ENCODE measurements around the gene IL2RG. TPM values are rescaled to one million over a fixed set of nuclear protein-coding genes. Genes with fewer than 3 reads are reported as not detected.

IL2RG gene
- total and polyA plus RNA-seq, 2 experiments from 2014 or later: 0.26 TPM; not detected in 1

DNA sequence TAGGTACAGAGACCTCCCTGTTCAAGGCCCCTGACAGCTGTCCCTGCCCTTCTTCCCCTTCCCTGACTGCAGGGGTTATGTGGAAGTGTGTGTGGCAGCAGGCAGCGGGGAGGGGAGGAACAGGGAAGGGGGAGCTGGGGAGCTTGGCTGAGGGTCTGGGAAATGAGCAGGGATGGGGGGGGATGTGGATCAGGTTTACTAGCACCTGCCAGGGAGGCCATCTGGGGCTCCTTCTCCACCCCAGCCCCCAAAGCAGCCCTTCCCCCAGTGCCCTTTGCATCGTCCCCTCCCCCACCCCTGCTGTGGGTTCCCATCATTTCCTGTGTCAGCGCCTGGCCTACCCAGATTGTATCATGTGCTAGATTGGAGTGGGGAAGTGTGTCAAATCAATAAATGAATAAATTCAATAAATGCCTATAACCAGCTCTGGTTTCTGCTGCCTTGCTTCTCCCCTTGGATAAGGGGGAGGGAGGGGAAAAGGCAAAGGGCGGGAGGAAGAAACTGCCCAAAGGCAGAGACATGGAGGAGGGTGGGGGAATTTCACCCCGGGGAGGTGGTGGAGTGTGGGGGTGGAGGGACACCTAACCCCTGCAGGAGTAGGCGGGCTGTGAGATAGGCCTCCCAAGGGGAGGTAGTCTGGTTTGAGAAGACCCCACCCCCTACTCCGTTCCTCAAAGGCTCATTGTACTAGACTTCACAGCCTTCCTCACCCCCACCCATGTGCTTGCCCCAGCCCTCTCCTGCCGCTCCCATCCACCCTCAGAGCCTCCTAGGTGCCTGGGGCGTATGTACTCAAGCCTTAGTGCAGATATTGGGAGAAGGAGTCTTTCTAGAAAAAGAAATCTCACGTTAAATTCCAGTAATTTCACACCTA lies 8.0 kb downstream of the IL2RG start:
- Mint-ChIP-seq H3K4me1 (peaks cover 54% of the 10 kb centered on the region), H3K27me3 (ENCODE audit: insufficient read depth, low read depth, poor library complexity) (peaks cover 6% of the 10 kb centered on the region), H3K27ac (peak overlapping the region; percentile 83), H3K36me3 (ENCODE audit: low read depth) (peaks cover 10% of the 10 kb centered on the region; the same call in 1 of the 3 replicates), H3K4me3 (peak overlapping the region; percentile 68), H3K9me3 (no peaks in the 10 kb centered on the region)
- Histone ChIP-seq H3F3A (replicated peaks; ENCODE audit: low read depth) (peaks cover 5% of the 10 kb centered on the region; the same call in 1 of the 2 replicates), H3K4me1 (ENCODE audit: insufficient read depth) (peaks cover 51% of the 10 kb centered on the region), H3K9me2 (ENCODE audit: insufficient read depth) (no peaks in the 10 kb centered on the region), H3K4me3 (peak overlapping the region; percentile 53), H3K27me3 (ENCODE audit: insufficient read depth) (no peaks in the 10 kb centered on the region), H3K27ac (ENCODE audit: low read depth) (peak overlapping the region; percentile 96), H3K4me2 (peak overlapping the region; percentile 80), H3K36me3 (ENCODE audit: insufficient read depth) (no peaks in the 10 kb centered on the region), H2AFZ (no peak overlapping the region), H4K20me1 (replicated peaks; ENCODE audit: insufficient read depth) (no peaks in the 10 kb centered on the region), H3K79me2 (replicated peaks; ENCODE audit: insufficient read depth) (0 out of 2 replicates have a peak, but pooled peaks cover 5% of the 10 kb centered on the region)
- ATAC-seq (peak; percentile 65), DNase-seq (ENCODE audit: low spot score) (peak; percentile 80)
- 0 out of 2 replicates have a peak, but pooled peaks have one; percentile 25 for TF ChIP-seq CREB1 (CRISPR knock-in tag; IDR thresholded peaks at IDR 0.05; ENCODE audit: low read depth)
- peak; percentile 21; the same call in 1 of the 2 replicates for TF ChIP-seq POLR2AphosphoS5 (IDR thresholded peaks at IDR 0.05; ENCODE audit: low read depth)
- no peak for TF ChIP-seq JUNB (IDR thresholded peaks at IDR 0.05; ENCODE audit: unreplicated experiment)
- TF ChIP-seq EZH2 (IDR thresholded peaks at IDR 0.05; ENCODE audit: low read depth, unreplicated experiment): no peak
- TF ChIP-seq, protein P1, sequence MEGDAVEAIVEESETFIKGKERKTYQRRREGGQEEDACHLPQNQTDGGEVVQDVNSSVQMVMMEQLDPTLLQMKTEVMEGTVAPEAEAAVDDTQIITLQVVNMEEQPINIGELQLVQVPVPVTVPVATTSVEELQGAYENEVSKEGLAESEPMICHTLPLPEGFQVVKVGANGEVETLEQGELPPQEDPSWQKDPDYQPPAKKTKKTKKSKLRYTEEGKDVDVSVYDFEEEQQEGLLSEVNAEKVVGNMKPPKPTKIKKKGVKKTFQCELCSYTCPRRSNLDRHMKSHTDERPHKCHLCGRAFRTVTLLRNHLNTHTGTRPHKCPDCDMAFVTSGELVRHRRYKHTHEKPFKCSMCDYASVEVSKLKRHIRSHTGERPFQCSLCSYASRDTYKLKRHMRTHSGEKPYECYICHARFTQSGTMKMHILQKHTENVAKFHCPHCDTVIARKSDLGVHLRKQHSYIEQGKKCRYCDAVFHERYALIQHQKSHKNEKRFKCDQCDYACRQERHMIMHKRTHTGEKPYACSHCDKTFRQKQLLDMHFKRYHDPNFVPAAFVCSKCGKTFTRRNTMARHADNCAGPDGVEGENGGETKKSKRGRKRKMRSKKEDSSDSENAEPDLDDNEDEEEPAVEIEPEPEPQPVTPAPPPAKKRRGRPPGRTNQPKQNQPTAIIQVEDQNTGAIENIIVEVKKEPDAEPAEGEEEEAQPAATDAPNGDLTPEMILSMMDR (conservative IDR thresholded peaks at IDR 0.05; ENCODE audit: low read depth in 2 of 2): no peak
- TF ChIP-seq, protein P2, sequence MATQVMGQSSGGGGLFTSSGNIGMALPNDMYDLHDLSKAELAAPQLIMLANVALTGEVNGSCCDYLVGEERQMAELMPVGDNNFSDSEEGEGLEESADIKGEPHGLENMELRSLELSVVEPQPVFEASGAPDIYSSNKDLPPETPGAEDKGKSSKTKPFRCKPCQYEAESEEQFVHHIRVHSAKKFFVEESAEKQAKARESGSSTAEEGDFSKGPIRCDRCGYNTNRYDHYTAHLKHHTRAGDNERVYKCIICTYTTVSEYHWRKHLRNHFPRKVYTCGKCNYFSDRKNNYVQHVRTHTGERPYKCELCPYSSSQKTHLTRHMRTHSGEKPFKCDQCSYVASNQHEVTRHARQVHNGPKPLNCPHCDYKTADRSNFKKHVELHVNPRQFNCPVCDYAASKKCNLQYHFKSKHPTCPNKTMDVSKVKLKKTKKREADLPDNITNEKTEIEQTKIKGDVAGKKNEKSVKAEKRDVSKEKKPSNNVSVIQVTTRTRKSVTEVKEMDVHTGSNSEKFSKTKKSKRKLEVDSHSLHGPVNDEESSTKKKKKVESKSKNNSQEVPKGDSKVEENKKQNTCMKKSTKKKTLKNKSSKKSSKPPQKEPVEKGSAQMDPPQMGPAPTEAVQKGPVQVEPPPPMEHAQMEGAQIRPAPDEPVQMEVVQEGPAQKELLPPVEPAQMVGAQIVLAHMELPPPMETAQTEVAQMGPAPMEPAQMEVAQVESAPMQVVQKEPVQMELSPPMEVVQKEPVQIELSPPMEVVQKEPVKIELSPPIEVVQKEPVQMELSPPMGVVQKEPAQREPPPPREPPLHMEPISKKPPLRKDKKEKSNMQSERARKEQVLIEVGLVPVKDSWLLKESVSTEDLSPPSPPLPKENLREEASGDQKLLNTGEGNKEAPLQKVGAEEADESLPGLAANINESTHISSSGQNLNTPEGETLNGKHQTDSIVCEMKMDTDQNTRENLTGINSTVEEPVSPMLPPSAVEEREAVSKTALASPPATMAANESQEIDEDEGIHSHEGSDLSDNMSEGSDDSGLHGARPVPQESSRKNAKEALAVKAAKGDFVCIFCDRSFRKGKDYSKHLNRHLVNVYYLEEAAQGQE (IDR thresholded peaks at IDR 0.05; ENCODE audit: unreplicated experiment): no peak

DNA sequence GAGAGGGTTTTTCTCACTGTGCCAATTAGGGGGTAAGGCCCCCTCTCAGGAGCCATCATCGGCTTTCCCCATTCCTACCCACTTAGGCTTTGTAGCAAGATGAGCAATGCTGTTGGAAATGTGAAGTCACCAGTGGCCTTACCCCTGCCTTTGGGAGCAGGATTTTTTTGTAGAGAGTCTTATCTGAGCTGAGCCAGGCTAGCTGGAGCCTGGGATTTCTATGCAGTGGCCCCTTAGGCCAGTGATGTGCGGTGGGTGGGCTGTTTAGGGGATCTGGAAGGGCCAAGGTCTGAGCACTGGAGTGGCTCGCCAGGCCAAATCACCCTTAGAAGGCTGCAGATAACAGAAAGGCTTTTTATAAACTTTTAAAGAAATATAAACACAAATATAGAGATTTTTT lies 9.1 kb downstream of the IL2RG start:
- Mint-ChIP-seq H3K36me3 (ENCODE audit: low read depth) (peaks cover 10% of the 10 kb centered on the region; the same call in 1 of the 3 replicates), H3K27ac (0 out of 2 replicates have a peak overlapping the region, but pooled peaks have one; percentile 52), H3K4me1 (peaks cover 51% of the 10 kb centered on the region), H3K4me3 (peak overlapping the region; percentile 25; the same call in 1 of the 3 replicates), H3K9me3 (no peaks in the 10 kb centered on the region), H3K27me3 (ENCODE audit: insufficient read depth, low read depth, poor library complexity) (peaks cover 6% of the 10 kb centered on the region)
- H3K4me1 ChIP-seq (ENCODE audit: insufficient read depth): peaks cover 57% of the 10 kb centered on the region
- H2AFZ ChIP-seq: no peak overlapping the region
- ATAC-seq: no peak
- DNase-seq (ENCODE audit: low spot score): no peak
- peaks cover 4% of the 10 kb centered on the region; the same call in 1 of the 2 replicates for H3K27me3 ChIP-seq (ENCODE audit: insufficient read depth)
- peaks cover 5% of the 10 kb centered on the region; the same call in 1 of the 2 replicates for H3F3A ChIP-seq (replicated peaks; ENCODE audit: low read depth)
- H3K79me2 ChIP-seq (replicated peaks; ENCODE audit: insufficient read depth): peaks cover 13% of the 10 kb centered on the region
- H3K4me2 ChIP-seq: peak overlapping the region; percentile 71
- no peaks in the 10 kb centered on the region for H4K20me1 ChIP-seq (replicated peaks; ENCODE audit: insufficient read depth)
- H3K27ac ChIP-seq (ENCODE audit: low read depth): 0 out of 2 replicates have a peak overlapping the region, but pooled peaks have one; percentile 88
- H3K9me2 ChIP-seq (ENCODE audit: insufficient read depth): no peaks in the 10 kb centered on the region
- H3K36me3 ChIP-seq (ENCODE audit: insufficient read depth): no peaks in the 10 kb centered on the region
- peak overlapping the region; percentile 53; the same call in 1 of the 2 replicates for H3K4me3 ChIP-seq
- TF ChIP-seq, protein P3, sequence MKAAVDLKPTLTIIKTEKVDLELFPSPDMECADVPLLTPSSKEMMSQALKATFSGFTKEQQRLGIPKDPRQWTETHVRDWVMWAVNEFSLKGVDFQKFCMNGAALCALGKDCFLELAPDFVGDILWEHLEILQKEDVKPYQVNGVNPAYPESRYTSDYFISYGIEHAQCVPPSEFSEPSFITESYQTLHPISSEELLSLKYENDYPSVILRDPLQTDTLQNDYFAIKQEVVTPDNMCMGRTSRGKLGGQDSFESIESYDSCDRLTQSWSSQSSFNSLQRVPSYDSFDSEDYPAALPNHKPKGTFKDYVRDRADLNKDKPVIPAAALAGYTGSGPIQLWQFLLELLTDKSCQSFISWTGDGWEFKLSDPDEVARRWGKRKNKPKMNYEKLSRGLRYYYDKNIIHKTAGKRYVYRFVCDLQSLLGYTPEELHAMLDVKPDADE (IDR thresholded peaks at IDR 0.05): no peak

Measured in GM23338 (cell line).